H1 (cell line): Measurements from ENCODE around the gene PDGFD.

Experiments
- BACH1 ChIP-seq: IDR thresholded peaks from 2 replicates; pipeline ENCODE4 v1.6.1; 2012; ENCODE audit warnings: low read length, improper control_type of control experiment
- EZH2 ChIP-seq: fragments of 200-600 bp; sonication (generic); IDR thresholded peaks from 2 replicates; pipeline ENCODE4 v1.7.1; 2012; ENCODE audit warnings: low read depth, mild to moderate bottlenecking, moderate library complexity, low read length, inconsistent platforms; ENCODE audit not compliant: severe bottlenecking
- POLR2A ChIP-seq, 2 experiments: IDR thresholded peaks; 1 replicate in 1 of 2; 2 replicates in 1 of 2; pipeline ENCODE4 v1.6.1; 2011; ENCODE audit warnings: low read depth in 2 of 2, low read length in 2 of 2, mild to moderate bottlenecking in 2 of 2; ENCODE audit errors: control extremely low read depth in 1 of 2
- ZNF274 ChIP-seq: IDR thresholded peaks from 2 replicates; pipeline ENCODE4 v1.7.0; 2012; ENCODE audit warnings: low read length, borderline replicate concordance; ENCODE audit errors: extremely low read depth
- TF ChIP-seq, protein P1 (sequence below): IDR thresholded peaks from 2 replicates; pipeline ENCODE4 v1.6.1; 2011; ENCODE audit warnings: low read length, improper control_type of control experiment

DNA sequence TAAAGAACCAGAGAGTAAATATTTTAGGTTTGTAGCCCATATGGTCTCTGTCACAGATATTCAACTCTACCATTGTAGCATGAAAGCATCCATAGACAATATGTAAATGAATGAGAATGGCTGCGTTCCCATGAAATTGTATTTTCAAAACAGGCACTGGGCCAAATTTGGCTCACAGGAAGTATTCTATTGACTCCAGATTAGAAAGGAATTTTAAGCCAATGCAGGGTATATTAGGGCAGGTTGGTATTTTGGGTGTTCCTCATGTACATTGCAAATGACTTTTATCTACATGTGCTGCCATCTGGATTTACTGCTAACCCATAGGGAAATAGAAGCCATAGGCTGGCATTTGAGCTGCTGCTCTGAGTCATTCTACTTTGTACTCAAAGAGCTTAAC, 35.1 kb upstream of the PDGFD start:
- TF ChIP-seq ZNF274 (no peak), EZH2 (no peak), POLR2A (IDR thresholded peaks at IDR 0.05; ENCODE audit: control extremely low read depth in 1 of 2, low read depth in 2 of 2, low read length in 2 of 2) (no peak), BACH1 (no peak)
- TF ChIP-seq, protein P1, sequence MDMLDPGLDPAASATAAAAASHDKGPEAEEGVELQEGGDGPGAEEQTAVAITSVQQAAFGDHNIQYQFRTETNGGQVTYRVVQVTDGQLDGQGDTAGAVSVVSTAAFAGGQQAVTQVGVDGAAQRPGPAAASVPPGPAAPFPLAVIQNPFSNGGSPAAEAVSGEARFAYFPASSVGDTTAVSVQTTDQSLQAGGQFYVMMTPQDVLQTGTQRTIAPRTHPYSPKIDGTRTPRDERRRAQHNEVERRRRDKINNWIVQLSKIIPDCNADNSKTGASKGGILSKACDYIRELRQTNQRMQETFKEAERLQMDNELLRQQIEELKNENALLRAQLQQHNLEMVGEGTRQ: no peak
